K562 (cell line): Measurements from ENCODE around the gene CMIP. TPM values are rescaled to one million over a fixed set of nuclear protein-coding genes. Genes with fewer than 3 reads are reported as not detected.

Source experiments
- BCOR ChIP-seq: fragments of 450-650 bp; IDR thresholded peaks from 2 replicates; pipeline ENCODE4 v1.6.1; 2016
- BHLHE40 ChIP-seq: IDR thresholded peaks from 2 replicates; pipeline ENCODE4 v1.6.1; 2011; ENCODE audit warnings: low read length, improper control_type of control experiment
- CBX1 ChIP-seq: sonication (generic); IDR thresholded peaks from 2 replicates; pipeline ENCODE4 v1.6.1; 2016; ENCODE audit warnings: antibody characterized with exemption, low read depth, mild to moderate bottlenecking
- DNMT1 ChIP-seq: fragments of 450-650 bp; IDR thresholded peaks from 2 replicates; pipeline ENCODE4 v1.6.1; 2016; ENCODE audit warnings: antibody characterized with exemption, mild to moderate bottlenecking
- ERF ChIP-seq: fragments of 450-650 bp; formaldehyde crosslinking; IDR thresholded peaks from 2 replicates; pipeline ENCODE4 v1.4.0; 2020; ENCODE audit warnings: mild to moderate bottlenecking, mixed read lengths
- ESRRB ChIP-seq: fragments of 250-450 bp; sonication (Bioruptor Pico); IDR thresholded peaks from 2 replicates; pipeline ENCODE4 v1.5.0; 2020; ENCODE audit warnings: mild to moderate bottlenecking, moderate library complexity, borderline replicate concordance
- FOXJ3 ChIP-seq: sonication (generic); formaldehyde crosslinking; IDR thresholded peaks from 2 replicates; pipeline ENCODE4 v1.4.0; 2020; ENCODE audit warnings: mild to moderate bottlenecking, missing genetic modification reagents
- HLTF ChIP-seq: fragments of 450-650 bp; IDR thresholded peaks from 2 replicates; pipeline ENCODE4 v1.6.1; 2016
- HNRNPLL ChIP-seq: fragments of 200-400 bp; formaldehyde crosslinking; IDR thresholded peaks from 2 replicates; pipeline ENCODE4 v1.6.1; 2017; ENCODE audit warnings: low read length, low read depth, mild to moderate bottlenecking; ENCODE audit not compliant: poor library complexity, severe bottlenecking
- KDM1A ChIP-seq, 2 experiments: fragments of 450-650 bp; IDR thresholded peaks; 2 replicates each; pipeline ENCODE4 v1.6.1; 2016; ENCODE audit warnings: mild to moderate bottlenecking in 2 of 2
- LARP7 ChIP-seq: fragments of 450-650 bp; IDR thresholded peaks from 2 replicates; pipeline ENCODE4 v1.6.1; 2016
- MCM3 ChIP-seq: fragments of 450-650 bp; IDR thresholded peaks from 2 replicates; pipeline ENCODE4 v1.6.1; 2016
- NFXL1 ChIP-seq: fragments of 450-650 bp; formaldehyde crosslinking; IDR thresholded peaks from 2 replicates; pipeline ENCODE4 v1.4.0; 2021; ENCODE audit warnings: mild to moderate bottlenecking
- PKNOX1 ChIP-seq: fragments of 450-650 bp; IDR thresholded peaks from 2 replicates; pipeline ENCODE4 v1.6.1; 2016
- RFX5 ChIP-seq: IDR thresholded peaks from 2 replicates; pipeline ENCODE4 v1.6.1; 2011; ENCODE audit warnings: low read depth, mild to moderate bottlenecking, improper control_type of control experiment, low read length
- SAFB2 ChIP-seq: fragments of 200-400 bp; formaldehyde crosslinking; IDR thresholded peaks from 2 replicates; pipeline ENCODE4 v1.6.1; 2018; ENCODE audit warnings: borderline replicate concordance, low read length, low read depth, moderate library complexity; ENCODE audit not compliant: severe bottlenecking
- SAP30 ChIP-seq: fragments of 200-600 bp; sonication (generic); IDR thresholded peaks from 2 replicates; pipeline ENCODE4 v1.6.1; 2012; ENCODE audit warnings: borderline replicate concordance, low read depth, mild to moderate bottlenecking, moderate library complexity, low read length, control low read depth, inconsistent platforms; ENCODE audit not compliant: insufficient read depth, poor library complexity, severe bottlenecking
- SMAD3 ChIP-seq: fragments of 450-650 bp; formaldehyde crosslinking; conservative IDR thresholded peaks from 2 replicates; pipeline ENCODE4 v1.4.0; 2020; ENCODE audit warnings: mild to moderate bottlenecking
- TGIF2 ChIP-seq: sonication (generic); formaldehyde crosslinking; IDR thresholded peaks from 2 replicates; pipeline ENCODE4 v1.8.1; 2022; ENCODE audit warnings: mild to moderate bottlenecking, missing genetic modification reagents, moderate library complexity
- USF1 ChIP-seq: sonication (generic); formaldehyde crosslinking; IDR thresholded peaks from 2 replicates; pipeline ENCODE4 v1.9.0; 2022; ENCODE audit warnings: mild to moderate bottlenecking, missing genetic modification reagents
- ZFP36 ChIP-seq: fragments of 150-350 bp; IDR thresholded peaks from 2 replicates; pipeline ENCODE4 v1.6.1; 2018; ENCODE audit warnings: low read length, low read depth; ENCODE audit not compliant: partially characterized antibody
- ZMIZ1 ChIP-seq, 2 experiments: fragments of 150-350 bp in 1 of 2; IDR thresholded peaks; 2 replicates each; pipeline ENCODE4 v1.6.1; 2012 to 2016; ENCODE audit warnings: low read depth in 2 of 2, low read length in 2 of 2, mild to moderate bottlenecking in 1 of 2, moderate library complexity in 1 of 2
- ZNF197 ChIP-seq: fragments of 200-800 bp; sonication (Bioruptor generic); IDR thresholded peaks from 2 replicates; pipeline ENCODE4 v1.6.1; 2016; ENCODE audit warnings: low read depth, missing genetic modification characterization, missing compliant biosample characterization
- ZNF217 ChIP-seq: sonication (generic); formaldehyde crosslinking; IDR thresholded peaks from 2 replicates; pipeline ENCODE4 v1.8.0; 2022; ENCODE audit warnings: mild to moderate bottlenecking, missing genetic modification reagents
- ZSCAN32 ChIP-seq: fragments of 450-650 bp; formaldehyde crosslinking; IDR thresholded peaks from 2 replicates; pipeline ENCODE4 v1.4.0; 2020; ENCODE audit warnings: mild to moderate bottlenecking, moderate library complexity
- polyA plus RNA-seq, 8 experiments: library from polyadenylated mRNA; depleted of rRNA in 4 of 8; stranded (reverse) in 5 of 8; unstranded in 3 of 8; fragments of >200 nt; fragmentation: Nextera tagmentation in 2 of 8; fragmentation: Illumina TruSeq in 1 of 8; extraction: Ambion mirVana in 2 of 8; extraction: Trizol in 1 of 8; gene quantifications; 2 replicates each; pipeline versions ENCODE4 v1.2.1 to v1.2.3, GENCODE V29; 2011 to 2014; ENCODE audit warnings: inconsistent platforms in 1 of 8, missing spikeins in 1 of 8
- total RNA-seq, 7 experiments: library from RNA; depleted of rRNA in 6 of 7; stranded (reverse); fragments of >200 nt in 6 of 7; fragmentation: Illumina TruSeq in 2 of 7; extraction: Trizol in 2 of 7; gene quantifications; 2 replicates each; pipeline versions ENCODE4 v1.2.1 to v1.2.3, GENCODE V29; 2011 to 2021; ENCODE audit warnings: low replicate concordance in 1 of 7

Gene CMIP
- total and polyA plus RNA-seq, 9 of the 15 experiments (the other 6 are each of a cell fraction or from before 2014, with no cell fraction given): 0.94 to 82.5 (median 10.3) TPM

GRCh38 chr16:81637336-81638235 lies 193.0 kb downstream of the CMIP start (continued):
- no peak for TF ChIP-seq LARP7
- no peak for TF ChIP-seq BHLHE40
- TF ChIP-seq HLTF: no peak
- TF ChIP-seq MCM3: no peak
- TF ChIP-seq HNRNPLL: no peak
- no peak for TF ChIP-seq SMAD3
- TF ChIP-seq ERF: no peak
- TF ChIP-seq ZMIZ1 (IDR thresholded peaks at IDR 0.05; ENCODE audit: low read depth in 2 of 2, low read length in 2 of 2): no peak
- TF ChIP-seq KDM1A (IDR thresholded peaks at IDR 0.05): peak; percentile 74 to 88; a peak in 3 of 4 replicates
- no peak for TF ChIP-seq ZSCAN32 (CRISPR knock-in tag)
- TF ChIP-seq ZFP36: peak; percentile 51
- no peak for TF ChIP-seq ESRRB (CRISPR knock-in tag)
- TF ChIP-seq NFXL1: no peak
- TF ChIP-seq RFX5: no peak
- peak; percentile 96 for TF ChIP-seq BCOR
- no peak for TF ChIP-seq ZNF217 (CRISPR knock-in tag)
- no peak for TF ChIP-seq DNMT1
- TF ChIP-seq PKNOX1: no peak
- peak; percentile 58; the same call in 1 of the 2 replicates for TF ChIP-seq CBX1
- peak; percentile 47; the same call in 1 of the 2 replicates for TF ChIP-seq ZNF197
- no peak for TF ChIP-seq FOXJ3
- TF ChIP-seq USF1 (CRISPR knock-in tag): no peak; the same call in 1 of the 2 replicates
- no peak for TF ChIP-seq SAFB2
- no peak for TF ChIP-seq TGIF2 (CRISPR knock-in tag)
- TF ChIP-seq SAP30: no peak
